Thyroid gland (tissue), 4 donors: ENCODE results near the gene FAM149B1.

Source experiments
- CTCF ChIP-seq, 6 experiments: fragments of 200-600 bp in 3 of 6; fragments of 450-650 bp in 3 of 6; sonication (generic) in 3 of 6; IDR thresholded peaks; one replicate each; pipeline ENCODE4 v1.5.1; 2016 to 2019; ENCODE audit warnings: antibody characterized with exemption in 6 of 6, mild to moderate bottlenecking in 2 of 6, inconsistent platforms in 1 of 6, moderate library complexity in 1 of 6
- POLR2A ChIP-seq, 2 donors: fragments of 450-650 bp; IDR thresholded peaks; one replicate each; pipeline ENCODE4 v1.6.1; 2017; ENCODE audit warnings: antibody characterized with exemption in 2 of 2, mild to moderate bottlenecking in 2 of 2, moderate library complexity in 1 of 2

GRCh38 chr10:73238990-73239566, 71.2 kb downstream of the FAM149B1 start:
- TF ChIP-seq CTCF (IDR thresholded peaks at IDR 0.05) (no peak), POLR2A (IDR thresholded peaks at IDR 0.05) (no peak)
